ENCODE results near the gene CHCHD3.
A peak's percentile ranks its signal among the peaks of the same experiment; 100 is the strongest.

CHCHD3 gene

DNA sequence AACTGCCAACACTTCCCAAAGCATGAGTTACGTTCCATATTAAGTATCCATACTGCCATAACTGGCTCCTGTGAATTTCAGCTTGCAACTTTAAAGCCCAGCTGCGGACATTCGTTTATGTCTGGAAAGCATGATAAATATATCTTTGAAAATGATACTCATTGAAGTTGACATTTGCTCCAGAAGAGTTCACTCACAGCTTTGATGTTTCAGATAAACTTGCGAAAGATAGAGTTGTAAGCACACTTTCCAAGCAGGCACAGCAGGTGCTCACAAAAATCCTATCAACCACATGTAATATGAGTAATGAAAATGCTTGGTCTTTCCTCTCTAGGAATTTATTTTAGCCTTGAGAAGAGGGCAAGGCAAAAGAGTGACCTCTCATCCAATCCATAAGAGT, 4.5 kb downstream of the CHCHD3 start:
- no peak for DNase-seq (ENCODE audit: low spot score)

DNA sequence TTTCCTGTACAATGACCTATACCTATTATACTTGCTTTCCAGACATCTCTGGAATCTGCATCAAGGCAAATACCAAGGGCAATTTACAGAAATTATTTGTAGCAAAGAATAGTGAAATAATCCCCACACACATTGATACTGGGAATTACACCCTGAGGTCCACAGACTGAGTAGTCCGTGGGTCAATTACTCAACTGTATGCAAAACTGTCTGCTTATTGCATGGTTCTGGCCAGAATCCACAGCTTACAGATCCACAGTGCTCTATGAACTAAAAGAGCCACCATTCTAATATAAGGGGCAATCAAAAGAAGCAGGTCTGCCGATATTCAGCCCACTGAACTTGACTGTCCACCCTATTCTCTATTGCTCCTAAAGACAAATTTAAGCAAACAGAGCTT, 5.7 kb downstream of the CHCHD3 start:
- no peak for DNase-seq (ENCODE audit: low spot score)

DNA sequence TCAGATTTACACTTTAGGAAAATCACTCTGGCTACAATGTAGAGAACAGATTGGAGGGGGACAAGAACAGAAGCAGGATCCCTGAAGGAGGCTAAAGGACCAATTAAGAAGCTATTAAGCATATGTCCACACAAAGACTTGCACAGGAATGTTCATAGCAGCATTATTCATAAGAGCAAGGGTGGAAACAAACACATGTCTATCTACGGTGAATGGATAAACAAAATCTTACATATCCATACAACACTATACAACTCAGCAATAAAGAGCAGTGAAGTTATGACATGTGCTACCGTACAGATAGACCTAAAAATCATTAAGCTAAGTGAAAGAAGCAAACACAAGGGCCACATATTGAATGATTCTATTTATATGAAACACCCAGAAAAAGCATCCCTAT, 10.4 kb downstream of the CHCHD3 start:
- DNase-seq (ENCODE audit: low spot score), result no peak

GRCh38 chr7:133070562-133070961, 11.3 kb downstream of the CHCHD3 start:
- DNase-seq (ENCODE audit: low spot score), result no peak

DNA sequence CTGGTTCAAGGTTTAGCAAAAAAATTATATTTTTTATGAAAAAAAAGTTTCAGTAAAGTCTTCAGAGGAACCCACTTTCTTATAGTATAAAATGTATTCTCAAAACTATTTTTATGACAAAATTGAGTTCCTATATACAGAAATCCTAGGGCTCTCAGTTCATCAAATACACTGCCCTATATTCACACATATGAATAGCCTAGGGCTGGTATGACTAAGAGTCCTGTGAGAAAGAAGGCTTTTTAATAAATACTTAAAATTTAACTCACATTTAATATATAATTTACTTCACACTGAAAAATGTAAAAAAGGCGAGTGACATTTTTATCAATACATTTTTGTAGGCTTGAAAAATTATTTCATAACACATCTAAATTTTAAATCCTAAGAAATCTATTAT, 16.6 kb downstream of the CHCHD3 start:
- DNase-seq (ENCODE audit: low spot score), result no peak

DNA sequence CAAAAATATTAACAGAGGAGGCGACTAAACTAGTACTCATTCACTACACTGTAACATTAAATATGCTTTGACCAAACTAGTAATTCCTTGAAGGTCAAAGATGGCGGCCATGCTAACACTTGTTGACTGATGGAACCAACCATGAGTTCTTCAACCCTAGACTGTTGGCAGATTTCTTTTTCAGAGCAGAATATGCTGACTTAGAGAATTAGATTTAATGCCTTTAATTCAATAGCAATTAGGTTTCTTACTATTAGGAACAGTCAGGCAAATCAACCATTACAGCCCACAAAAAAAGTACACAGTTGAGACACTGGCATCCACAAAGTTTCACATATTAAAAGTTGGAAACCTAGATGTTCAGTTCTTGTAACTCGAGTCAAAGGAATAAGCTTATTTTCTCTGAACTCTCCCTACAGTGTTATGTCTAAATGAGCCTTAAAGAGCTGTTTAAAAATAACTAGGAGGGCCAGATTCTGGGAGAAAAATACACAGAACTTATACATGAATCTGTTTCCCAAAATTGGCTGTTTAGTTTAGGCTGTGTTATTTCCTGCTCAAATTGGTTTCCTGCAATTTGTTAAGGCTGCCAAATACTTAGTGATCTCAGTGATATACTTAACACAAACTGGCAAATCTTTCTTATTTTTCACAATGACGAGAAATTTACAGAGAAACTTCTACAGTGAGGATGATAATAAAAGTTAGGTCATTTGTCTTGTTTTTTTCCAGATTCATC, 17.6 kb downstream of the CHCHD3 start:
- no peak for DNase-seq (ENCODE audit: low spot score)

DNA sequence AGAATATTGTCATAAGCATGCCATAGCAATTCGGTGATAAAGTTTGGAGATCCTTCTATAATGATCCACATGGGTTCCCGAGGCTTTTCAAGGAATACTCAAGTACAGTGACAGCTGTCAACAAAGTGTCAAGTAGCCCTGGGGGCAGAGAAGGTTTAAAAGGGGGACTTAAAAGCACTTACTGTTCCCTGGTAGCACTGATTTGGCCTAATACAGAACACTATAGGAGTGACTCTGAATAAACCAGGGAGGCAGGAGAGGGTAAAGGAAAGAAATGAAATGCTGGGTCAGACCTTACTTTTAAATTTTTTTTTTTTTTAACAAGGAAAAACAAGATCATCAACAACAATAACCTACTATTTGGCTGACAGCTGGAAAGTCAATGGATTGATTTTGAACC, 20.1 kb downstream of the CHCHD3 start:
- DNase-seq (ENCODE audit: low spot score), result no peak

GRCh38 chr7:133061357-133061756, 20.5 kb downstream of the CHCHD3 start:
- no peak for DNase-seq (ENCODE audit: low spot score)

GRCh38 chr7:133060004-133060403, 21.9 kb downstream of the CHCHD3 start:
- no peak for DNase-seq (ENCODE audit: low spot score)

GRCh38 chr7:133059263-133059662, 22.6 kb downstream of the CHCHD3 start:
- no peak for DNase-seq (ENCODE audit: low spot score)

GRCh38 chr7:133056370-133057238, 25.3 kb downstream of the CHCHD3 start:
- DNase-seq (ENCODE audit: low spot score), result no peak

GRCh38 chr7:133054162-133054840, 27.6 kb downstream of the CHCHD3 start:
- no peak for DNase-seq (ENCODE audit: low spot score)

GRCh38 chr7:133053321-133053891, 28.5 kb downstream of the CHCHD3 start:
- DNase-seq (ENCODE audit: low spot score), result no peak

- DNase-seq (ENCODE audit: low spot score), result no peak
Measured at GRCh38 chr7:133052826-133053225, 29.1 kb downstream of the CHCHD3 start.

- DNase-seq (ENCODE audit: low spot score), result no peak
Measured at GRCh38 chr7:133052401-133052756, 29.5 kb downstream of the CHCHD3 start.

- no peak for DNase-seq (ENCODE audit: low spot score)
Measured at GRCh38 chr7:133051719-133052400, 30.0 kb downstream of the CHCHD3 start.

GRCh38 chr7:133051066-133051465, 30.8 kb downstream of the CHCHD3 start:
- DNase-seq (ENCODE audit: low spot score), result peak; percentile 44

- DNase-seq (ENCODE audit: low spot score), result no peak
Measured at GRCh38 chr7:133050200-133050995, 31.5 kb downstream of the CHCHD3 start.

- DNase-seq (ENCODE audit: low spot score), result no peak
Measured at GRCh38 chr7:133048589-133048988, 33.3 kb downstream of the CHCHD3 start.

GRCh38 chr7:133047321-133047720, 34.6 kb downstream of the CHCHD3 start:
- DNase-seq (ENCODE audit: low spot score), result no peak
